ENCODE measurements around the gene NELL2.

NELL2 gene

DNA sequence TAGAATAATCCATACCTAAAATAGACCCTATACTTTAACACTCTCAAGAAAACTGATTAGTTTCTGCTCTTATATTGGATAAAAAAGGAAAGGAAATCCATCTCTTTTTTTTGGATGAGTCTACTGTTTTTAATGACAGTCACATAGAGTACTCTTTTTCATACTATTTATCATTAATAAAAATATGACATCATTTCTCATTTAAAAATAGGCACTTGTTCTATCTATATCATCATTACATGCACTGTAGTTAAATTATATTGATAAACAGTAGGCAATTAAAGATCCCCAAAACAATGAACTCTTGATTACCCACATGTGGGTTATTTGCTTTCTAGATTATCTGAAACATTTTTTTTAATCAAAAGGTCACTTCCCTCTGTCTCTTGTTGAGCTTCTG is 338.8 kb downstream of the NELL2 start:
- H3K9me3 ChIP-seq (ENCODE audit: control insufficient read depth in 1 of 2, low read length in 2 of 2), result no peaks in the 10 kb centered on the region
- no peak overlapping the region for H3K9ac ChIP-seq (ENCODE audit: low read depth in 1 of 2, low read length in 2 of 2)
- no peak overlapping the region for H3K27ac ChIP-seq (ENCODE audit: low read depth, low read length)
- H3K4me1 ChIP-seq (ENCODE audit: control insufficient read depth in 1 of 2, insufficient read depth in 2 of 2, low read length in 2 of 2), result no peaks in the 10 kb centered on the region
- H3K4me3 ChIP-seq (ENCODE audit: low read depth in 1 of 2, low read length in 2 of 2), result no peak overlapping the region
- H3K36me3 ChIP-seq (ENCODE audit: control insufficient read depth in 1 of 2, insufficient read depth in 2 of 2, low read length in 2 of 2), result no peaks in the 10 kb centered on the region
- H3K27me3 ChIP-seq (ENCODE audit: control insufficient read depth in 1 of 2, insufficient read depth in 2 of 2, low read length in 2 of 2), result no peaks in the 10 kb centered on the region

DNA sequence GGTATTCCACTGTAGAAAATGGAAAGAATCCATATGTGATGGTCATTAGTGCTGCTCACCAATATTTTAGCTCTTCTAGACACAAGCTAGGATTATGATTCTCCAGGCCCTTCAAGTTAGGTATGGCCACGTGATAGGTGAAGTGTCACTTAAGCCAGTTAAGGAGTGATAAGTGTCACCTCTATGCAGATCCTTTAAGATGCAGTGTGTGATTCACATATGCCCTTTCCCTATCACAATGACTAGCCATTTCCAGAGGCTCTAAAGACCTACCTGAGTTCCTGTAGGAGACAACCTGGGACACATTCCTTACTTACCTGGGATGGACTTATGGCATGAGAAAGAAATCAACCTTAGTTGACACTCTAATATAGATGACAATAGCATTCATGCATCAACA is 343.2 kb downstream of the NELL2 start:
- Histone ChIP-seq H3K27ac (ENCODE audit: low read depth, low read length) (no peak overlapping the region), H3K4me1 (ENCODE audit: control insufficient read depth in 1 of 2, insufficient read depth in 2 of 2, low read length in 2 of 2) (no peaks in the 10 kb centered on the region), H3K9me3 (ENCODE audit: control insufficient read depth in 1 of 2, low read length in 2 of 2) (no peaks in the 10 kb centered on the region), H3K36me3 (ENCODE audit: control insufficient read depth in 1 of 2, insufficient read depth in 2 of 2, low read length in 2 of 2) (no peaks in the 10 kb centered on the region), H3K9ac (ENCODE audit: low read depth in 1 of 2, low read length in 2 of 2) (no peak overlapping the region), H3K27me3 (ENCODE audit: control insufficient read depth in 1 of 2, insufficient read depth in 2 of 2, low read length in 2 of 2) (no peaks in the 10 kb centered on the region), H3K4me3 (ENCODE audit: low read depth in 1 of 2, low read length in 2 of 2) (no peak overlapping the region)

DNA sequence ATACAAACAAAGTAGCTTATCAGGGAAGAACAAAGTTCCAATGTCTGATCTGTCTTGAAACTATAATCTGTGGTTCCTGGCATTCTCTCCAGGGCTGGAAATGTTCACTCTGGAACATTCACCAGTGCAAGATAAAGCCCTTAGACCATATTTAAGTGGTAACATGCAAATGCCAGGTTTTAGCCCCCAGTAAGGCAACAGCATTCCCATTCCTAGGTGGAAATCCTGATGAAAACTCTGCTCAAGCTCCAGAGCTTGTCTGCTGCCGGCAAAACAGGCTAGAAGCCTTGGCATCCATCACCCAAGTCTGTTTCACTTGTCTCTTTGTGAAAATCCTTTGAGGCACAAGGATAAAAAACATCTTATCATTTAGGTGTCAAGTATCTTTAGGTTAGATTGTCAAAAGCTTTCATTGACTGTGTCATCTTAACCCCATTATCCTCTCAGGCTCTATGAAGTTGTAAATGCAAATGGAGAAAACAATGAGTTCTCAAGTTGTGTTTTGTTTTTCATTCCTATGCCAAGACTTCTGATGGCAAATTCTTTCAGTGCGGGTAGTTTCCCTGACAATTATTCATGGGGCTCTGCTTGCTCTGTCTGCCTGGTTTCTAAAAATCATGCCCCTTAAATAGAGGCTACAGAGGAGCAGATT is 344.7 kb downstream of the NELL2 start:
- Histone ChIP-seq H3K4me3 (ENCODE audit: low read depth in 1 of 2, low read length in 2 of 2) (no peak overlapping the region), H3K4me1 (ENCODE audit: control insufficient read depth in 1 of 2, insufficient read depth in 2 of 2, low read length in 2 of 2) (no peaks in the 10 kb centered on the region), H3K27me3 (ENCODE audit: control insufficient read depth in 1 of 2, insufficient read depth in 2 of 2, low read length in 2 of 2) (no peaks in the 10 kb centered on the region), H3K36me3 (ENCODE audit: control insufficient read depth in 1 of 2, insufficient read depth in 2 of 2, low read length in 2 of 2) (no peaks in the 10 kb centered on the region), H3K9ac (ENCODE audit: low read depth in 1 of 2, low read length in 2 of 2) (no peak overlapping the region), H3K27ac (ENCODE audit: low read depth, low read length) (no peak overlapping the region), H3K9me3 (ENCODE audit: control insufficient read depth in 1 of 2, low read length in 2 of 2) (no peaks in the 10 kb centered on the region)

DNA sequence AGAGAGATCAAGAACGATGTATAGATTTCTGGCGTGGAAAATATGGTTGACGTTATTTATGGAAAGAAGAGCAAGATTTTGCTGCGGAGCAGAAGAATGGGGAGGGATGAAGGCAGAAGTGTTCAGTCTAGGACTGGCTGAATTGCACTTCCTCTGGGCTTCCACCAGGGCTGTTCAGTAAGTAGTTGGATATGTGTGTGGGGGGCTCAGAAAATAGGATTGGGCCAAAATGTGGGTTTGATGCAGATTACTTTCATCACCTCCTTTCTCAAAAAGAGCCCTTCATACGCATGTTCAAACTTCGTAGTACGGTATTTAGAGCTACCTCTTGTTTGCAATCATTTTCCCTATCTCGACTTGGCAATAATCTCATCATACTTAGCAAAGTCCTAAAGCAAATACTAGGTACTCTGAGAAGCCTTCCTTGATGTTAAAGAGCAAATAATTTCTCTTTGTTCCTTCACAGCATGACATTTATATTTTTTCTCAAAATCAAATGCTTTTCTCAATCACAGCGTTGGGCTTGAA is 349.4 kb downstream of the NELL2 start:
- no peak overlapping the region for H3K27ac ChIP-seq (ENCODE audit: low read depth, low read length)

DNA sequence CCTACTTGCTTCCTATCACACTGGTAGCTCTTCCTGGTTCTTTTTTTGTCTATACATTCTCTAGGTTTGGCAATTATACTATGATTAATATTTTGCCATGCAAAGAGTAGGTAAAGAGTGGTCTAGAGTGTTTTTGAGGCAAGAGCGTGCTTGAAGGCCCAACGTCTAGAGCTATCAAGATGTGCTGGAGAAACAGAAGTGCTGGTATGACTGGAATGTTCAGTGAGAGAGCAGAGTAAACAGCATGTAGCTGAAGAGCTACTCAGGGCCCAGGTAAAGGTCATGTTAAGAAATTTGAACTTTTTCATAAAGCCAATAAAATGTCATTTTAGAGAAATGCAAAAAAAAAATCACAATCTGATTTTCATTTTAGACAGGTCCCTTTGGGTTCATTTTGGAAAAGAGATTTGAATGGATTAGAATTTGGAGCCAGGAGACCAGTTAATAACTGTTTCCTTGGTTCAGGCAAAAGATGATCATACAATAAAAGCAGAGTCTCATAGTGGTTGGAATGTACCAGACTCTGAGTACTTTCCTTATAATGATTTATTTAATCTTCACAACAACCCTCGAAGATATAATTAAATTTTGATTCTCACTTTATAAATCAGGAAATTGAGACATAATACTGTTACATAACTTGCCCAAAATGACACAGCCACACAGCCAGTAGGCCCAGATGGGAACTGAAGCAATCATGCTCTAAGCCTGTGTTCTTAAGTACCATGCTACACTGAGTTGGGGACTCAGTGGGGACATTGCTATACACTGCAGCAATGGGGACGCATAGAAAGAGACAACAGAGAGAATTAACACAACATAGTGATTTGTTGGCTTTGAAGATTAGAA is 350.1 kb downstream of the NELL2 start:
- Histone ChIP-seq H3K27me3 (ENCODE audit: control insufficient read depth in 1 of 2, insufficient read depth in 2 of 2, low read length in 2 of 2) (no peaks in the 10 kb centered on the region), H3K36me3 (ENCODE audit: control insufficient read depth in 1 of 2, insufficient read depth in 2 of 2, low read length in 2 of 2) (no peaks in the 10 kb centered on the region), H3K27ac (ENCODE audit: low read depth, low read length) (no peak overlapping the region), H3K9me3 (ENCODE audit: control insufficient read depth in 1 of 2, low read length in 2 of 2) (no peaks in the 10 kb centered on the region), H3K4me1 (ENCODE audit: control insufficient read depth in 1 of 2, insufficient read depth in 2 of 2, low read length in 2 of 2) (no peaks in the 10 kb centered on the region), H3K9ac (ENCODE audit: low read depth in 1 of 2, low read length in 2 of 2) (no peak overlapping the region), H3K4me3 (ENCODE audit: low read depth in 1 of 2, low read length in 2 of 2) (no peak overlapping the region)

More for the DNA sequence above, 349.4 kb downstream of the NELL2 start:
- Histone ChIP-seq H3K36me3 (ENCODE audit: control insufficient read depth in 1 of 2, insufficient read depth in 2 of 2, low read length in 2 of 2) (no peaks in the 10 kb centered on the region), H3K9me3 (ENCODE audit: control insufficient read depth in 1 of 2, low read length in 2 of 2) (no peaks in the 10 kb centered on the region), H3K9ac (ENCODE audit: low read depth in 1 of 2, low read length in 2 of 2) (no peak overlapping the region), H3K4me1 (ENCODE audit: control insufficient read depth in 1 of 2, insufficient read depth in 2 of 2, low read length in 2 of 2) (no peaks in the 10 kb centered on the region), H3K4me3 (ENCODE audit: low read depth in 1 of 2, low read length in 2 of 2) (no peak overlapping the region), H3K27me3 (ENCODE audit: control insufficient read depth in 1 of 2, insufficient read depth in 2 of 2, low read length in 2 of 2) (no peaks in the 10 kb centered on the region)

DNA sequence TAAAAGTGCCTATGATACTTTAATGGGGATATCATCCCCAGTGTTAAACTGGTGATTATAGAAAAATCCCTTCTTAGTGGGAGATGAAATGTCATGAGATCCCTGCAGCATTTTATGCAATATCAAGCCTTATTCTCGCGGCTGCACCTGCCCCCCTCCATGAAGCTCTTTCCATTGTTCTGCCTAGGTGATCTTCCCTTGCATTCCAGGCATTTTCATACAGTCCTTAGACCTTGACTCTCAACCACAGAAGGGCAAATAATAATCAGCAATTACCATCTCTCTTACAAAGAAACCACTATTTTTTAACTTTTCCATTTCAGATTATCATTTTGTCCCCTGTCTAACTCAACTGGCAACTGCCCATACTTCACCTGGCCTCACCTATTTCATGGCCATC is 352.3 kb downstream of the NELL2 start:
- Histone ChIP-seq H3K36me3 (ENCODE audit: control insufficient read depth in 1 of 2, insufficient read depth in 2 of 2, low read length in 2 of 2) (no peaks in the 10 kb centered on the region), H3K9ac (ENCODE audit: low read depth in 1 of 2, low read length in 2 of 2) (no peak overlapping the region), H3K4me3 (ENCODE audit: low read depth in 1 of 2, low read length in 2 of 2) (no peak overlapping the region), H3K4me1 (ENCODE audit: control insufficient read depth in 1 of 2, insufficient read depth in 2 of 2, low read length in 2 of 2) (no peaks in the 10 kb centered on the region), H3K9me3 (ENCODE audit: control insufficient read depth in 1 of 2, low read length in 2 of 2) (no peaks in the 10 kb centered on the region), H3K27me3 (ENCODE audit: control insufficient read depth in 1 of 2, insufficient read depth in 2 of 2, low read length in 2 of 2) (no peaks in the 10 kb centered on the region), H3K27ac (ENCODE audit: low read depth, low read length) (no peak overlapping the region)

DNA sequence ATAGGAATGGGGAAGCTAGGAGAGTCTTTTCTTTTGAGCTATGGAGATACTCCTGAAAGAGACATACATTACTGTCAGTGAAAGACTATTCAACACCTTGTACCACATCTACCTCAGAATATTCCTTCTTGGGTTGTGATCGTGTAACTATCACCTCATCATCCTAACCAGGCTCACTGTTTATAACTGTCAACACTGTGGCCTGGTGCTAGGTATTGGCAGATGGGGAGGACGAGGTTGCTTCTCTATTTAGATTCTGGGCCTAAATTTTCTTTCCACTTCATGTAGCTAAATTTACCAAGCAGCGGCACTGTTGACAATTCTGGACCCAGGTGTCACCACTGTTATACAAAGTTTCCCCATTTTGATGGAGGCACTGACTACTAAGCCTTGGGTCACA is 354.4 kb downstream of the NELL2 start:
- Histone ChIP-seq H3K27me3 (ENCODE audit: control insufficient read depth in 1 of 2, insufficient read depth in 2 of 2, low read length in 2 of 2) (no peaks in the 10 kb centered on the region), H3K4me1 (ENCODE audit: control insufficient read depth in 1 of 2, insufficient read depth in 2 of 2, low read length in 2 of 2) (no peaks in the 10 kb centered on the region), H3K36me3 (ENCODE audit: control insufficient read depth in 1 of 2, insufficient read depth in 2 of 2, low read length in 2 of 2) (no peaks in the 10 kb centered on the region), H3K9me3 (ENCODE audit: control insufficient read depth in 1 of 2, low read length in 2 of 2) (no peaks in the 10 kb centered on the region), H3K4me3 (ENCODE audit: low read depth in 1 of 2, low read length in 2 of 2) (no peak overlapping the region), H3K27ac (ENCODE audit: low read depth, low read length) (no peak overlapping the region), H3K9ac (ENCODE audit: low read depth in 1 of 2, low read length in 2 of 2) (no peak overlapping the region)

DNA sequence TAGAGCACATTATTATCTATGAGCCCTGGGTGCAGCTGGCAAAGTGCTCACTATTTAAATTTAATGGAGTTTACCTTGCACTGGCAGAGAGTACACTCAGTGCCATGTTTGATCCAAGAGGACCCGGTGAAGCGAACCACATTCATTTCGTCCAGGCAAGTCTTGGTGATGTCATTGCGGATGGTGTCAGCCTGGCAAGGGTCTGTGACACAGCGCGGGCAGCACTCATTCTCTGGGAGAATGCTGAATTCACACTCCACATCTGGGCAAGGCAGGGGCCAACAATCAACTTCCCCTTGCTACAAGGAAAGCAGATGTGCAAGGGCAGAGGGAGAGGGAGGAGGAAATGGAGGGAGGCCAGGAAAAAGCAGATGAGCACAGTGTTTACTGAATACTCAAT is 356.2 kb downstream of the NELL2 start:
- H3K27me3 ChIP-seq (ENCODE audit: control insufficient read depth in 1 of 2, insufficient read depth in 2 of 2, low read length in 2 of 2), result no peaks in the 10 kb centered on the region
- no peaks in the 10 kb centered on the region for H3K9me3 ChIP-seq (ENCODE audit: control insufficient read depth in 1 of 2, low read length in 2 of 2)
- no peak overlapping the region for H3K27ac ChIP-seq (ENCODE audit: low read depth, low read length)
- no peaks in the 10 kb centered on the region for H3K4me1 ChIP-seq (ENCODE audit: control insufficient read depth in 1 of 2, insufficient read depth in 2 of 2, low read length in 2 of 2)
- H3K4me3 ChIP-seq (ENCODE audit: low read depth in 1 of 2, low read length in 2 of 2), result no peak overlapping the region
- H3K36me3 ChIP-seq (ENCODE audit: control insufficient read depth in 1 of 2, insufficient read depth in 2 of 2, low read length in 2 of 2), result no peaks in the 10 kb centered on the region
- no peak overlapping the region for H3K9ac ChIP-seq (ENCODE audit: low read depth in 1 of 2, low read length in 2 of 2)

DNA sequence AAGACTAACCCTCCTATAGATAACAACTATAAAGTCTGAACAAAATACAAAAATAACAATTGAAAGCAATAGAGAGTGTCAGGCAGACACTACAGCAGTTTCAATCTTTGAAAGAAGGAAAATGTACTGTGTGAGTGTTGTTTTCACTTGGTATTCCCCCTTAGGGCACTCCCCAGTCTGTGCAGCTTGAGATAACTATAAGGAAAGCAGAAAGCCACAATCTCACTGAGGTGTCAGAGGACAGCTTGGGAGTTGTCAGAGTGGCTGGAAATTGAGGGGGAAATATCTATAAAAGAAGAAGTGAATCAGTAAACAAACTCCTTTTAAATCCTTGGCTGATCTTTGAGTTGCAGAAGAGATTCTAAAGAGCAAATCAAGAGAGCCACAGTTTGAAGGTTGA is 364.8 kb downstream of the NELL2 start:
- H3K27ac ChIP-seq (ENCODE audit: low read depth, low read length), result no peak overlapping the region
- H3K9me3 ChIP-seq (ENCODE audit: control insufficient read depth in 1 of 2, low read length in 2 of 2), result no peaks in the 10 kb centered on the region
- H3K4me1 ChIP-seq (ENCODE audit: control insufficient read depth in 1 of 2, insufficient read depth in 2 of 2, low read length in 2 of 2), result no peaks in the 10 kb centered on the region
- H3K9ac ChIP-seq (ENCODE audit: low read depth in 1 of 2, low read length in 2 of 2), result no peak overlapping the region
- no peak overlapping the region for H3K4me3 ChIP-seq (ENCODE audit: low read depth in 1 of 2, low read length in 2 of 2)
- H3K36me3 ChIP-seq (ENCODE audit: control insufficient read depth in 1 of 2, insufficient read depth in 2 of 2, low read length in 2 of 2), result no peaks in the 10 kb centered on the region
- H3K27me3 ChIP-seq (ENCODE audit: control insufficient read depth in 1 of 2, insufficient read depth in 2 of 2, low read length in 2 of 2), result no peaks in the 10 kb centered on the region

DNA sequence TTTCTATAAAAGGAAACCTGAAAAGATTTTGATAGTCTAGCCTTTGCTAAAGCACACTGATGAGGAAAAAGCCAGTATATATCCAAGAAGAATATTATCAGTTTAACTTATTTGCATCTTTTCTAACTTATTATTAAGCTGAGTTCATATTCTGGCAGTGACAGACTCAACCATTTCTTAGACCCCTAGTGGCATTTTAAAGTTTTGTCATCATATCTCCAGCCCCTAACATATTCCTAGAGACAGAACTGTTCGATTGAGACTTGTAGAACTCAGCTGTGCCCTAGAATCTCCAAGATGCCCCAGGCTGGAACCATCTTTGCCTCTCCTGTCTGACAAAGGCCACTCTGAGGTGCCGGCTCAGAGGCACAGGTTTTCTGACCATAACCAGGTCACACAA is 365.6 kb downstream of the NELL2 start:
- Histone ChIP-seq H3K27ac (ENCODE audit: low read depth, low read length) (no peak overlapping the region), H3K4me3 (ENCODE audit: low read depth in 1 of 2, low read length in 2 of 2) (no peak overlapping the region), H3K9me3 (ENCODE audit: control insufficient read depth in 1 of 2, low read length in 2 of 2) (no peaks in the 10 kb centered on the region), H3K27me3 (ENCODE audit: control insufficient read depth in 1 of 2, insufficient read depth in 2 of 2, low read length in 2 of 2) (no peaks in the 10 kb centered on the region), H3K4me1 (ENCODE audit: control insufficient read depth in 1 of 2, insufficient read depth in 2 of 2, low read length in 2 of 2) (no peaks in the 10 kb centered on the region), H3K9ac (ENCODE audit: low read depth in 1 of 2, low read length in 2 of 2) (no peak overlapping the region), H3K36me3 (ENCODE audit: control insufficient read depth in 1 of 2, insufficient read depth in 2 of 2, low read length in 2 of 2) (no peaks in the 10 kb centered on the region)
